ENCODE results near the gene ZNF232.
"Not testable (repeated sequence)": the region's sequence is repeated elsewhere in the genome, so short reads cannot be mapped to it uniquely, and the experiment has no call there.

GRCh38 chr17:5160702-5161101 is 49.0 kb upstream of the ZNF232 start:
- TF ChIP-seq EZH2 (IDR thresholded peaks at IDR 0.05; ENCODE audit: low read length, missing control alignments); CTCF (conservative IDR thresholded peaks at IDR 0.05 in 1 of 2, IDR thresholded peaks at IDR 0.05 in 1 of 2; ENCODE audit: low read depth in 1 of 2, low read length in 2 of 2): not testable (repeated sequence)
